ENCODE data around the gene WFDC1.

The WFDC1 gene

GRCh38 chr16:84369105-84369504 is 74.4 kb downstream of the WFDC1 start:
- no peak for DNase-seq (ENCODE audit: low read depth, low spot score)
- TF ChIP-seq ZNF274 (IDR thresholded peaks at IDR 0.05; ENCODE audit: low read depth, low read length) (no peak), YY1 (IDR thresholded peaks at IDR 0.05; ENCODE audit: insufficient read depth, insufficient read length) (no peak), SUZ12 (IDR thresholded peaks at IDR 0.05; ENCODE audit: extremely low read depth, insufficient read depth, insufficient read length) (no peak)
- Histone ChIP-seq H3K36me3 (ENCODE audit: insufficient read depth, insufficient read length, low read length) (no peaks in the 10 kb centered on the region), H3K27me3 (ENCODE audit: insufficient read depth, insufficient read length) (peaks cover 53% of the 10 kb centered on the region), H3K4me3 (ENCODE audit: insufficient read length, low read depth) (no peak overlapping the region), H3K9me3 (ENCODE audit: insufficient read depth, low read length) (no peaks in the 10 kb centered on the region), H3K9ac (ENCODE audit: insufficient read length, low read depth) (no peak overlapping the region), H3K4me1 (ENCODE audit: insufficient read depth, insufficient read length) (peaks cover 8% of the 10 kb centered on the region)

- no peak for TF ChIP-seq ZNF274 (IDR thresholded peaks at IDR 0.05; ENCODE audit: low read depth, low read length)
- TF ChIP-seq SUZ12 (IDR thresholded peaks at IDR 0.05; ENCODE audit: extremely low read depth, insufficient read depth, insufficient read length): no peak
- TF ChIP-seq YY1 (IDR thresholded peaks at IDR 0.05; ENCODE audit: insufficient read depth, insufficient read length): no peak
- Histone ChIP-seq H3K4me3 (ENCODE audit: insufficient read length, low read depth) (no peak overlapping the region), H3K9ac (ENCODE audit: insufficient read length, low read depth) (no peak overlapping the region), H3K27me3 (ENCODE audit: insufficient read depth, insufficient read length) (peaks cover 53% of the 10 kb centered on the region), H3K4me1 (ENCODE audit: insufficient read depth, insufficient read length) (peaks cover 8% of the 10 kb centered on the region), H3K36me3 (ENCODE audit: insufficient read depth, insufficient read length, low read length) (no peaks in the 10 kb centered on the region), H3K9me3 (ENCODE audit: insufficient read depth, low read length) (no peaks in the 10 kb centered on the region)
- DNase-seq (ENCODE audit: low read depth, low spot score): no peak
Measured at GRCh38 chr16:84369938-84370627, 75.4 kb downstream of the WFDC1 start.

GRCh38 chr16:84370723-84371552 is 76.3 kb downstream of the WFDC1 start:
- Histone ChIP-seq H3K4me3 (ENCODE audit: insufficient read length, low read depth) (no peak overlapping the region), H3K9ac (ENCODE audit: insufficient read length, low read depth) (no peak overlapping the region), H3K36me3 (ENCODE audit: insufficient read depth, insufficient read length, low read length) (no peaks in the 10 kb centered on the region), H3K4me1 (ENCODE audit: insufficient read depth, insufficient read length) (peaks cover 8% of the 10 kb centered on the region), H3K9me3 (ENCODE audit: insufficient read depth, low read length) (no peaks in the 10 kb centered on the region), H3K27me3 (ENCODE audit: insufficient read depth, insufficient read length) (peaks cover 50% of the 10 kb centered on the region)
- no peak for TF ChIP-seq SUZ12 (IDR thresholded peaks at IDR 0.05; ENCODE audit: extremely low read depth, insufficient read depth, insufficient read length)
- TF ChIP-seq YY1 (IDR thresholded peaks at IDR 0.05; ENCODE audit: insufficient read depth, insufficient read length): no peak
- TF ChIP-seq ZNF274 (IDR thresholded peaks at IDR 0.05; ENCODE audit: low read depth, low read length): no peak
- no peak for DNase-seq (ENCODE audit: low read depth, low spot score)

- H3K4me3 ChIP-seq (ENCODE audit: insufficient read length, low read depth): no peak overlapping the region
- no peak for TF ChIP-seq YY1 (IDR thresholded peaks at IDR 0.05; ENCODE audit: insufficient read depth, insufficient read length)
- no peak for TF ChIP-seq SUZ12 (IDR thresholded peaks at IDR 0.05; ENCODE audit: extremely low read depth, insufficient read depth, insufficient read length)
- no peak for TF ChIP-seq ZNF274 (IDR thresholded peaks at IDR 0.05; ENCODE audit: low read depth, low read length)
- no peak for DNase-seq (ENCODE audit: low read depth, low spot score)
- no peaks in the 10 kb centered on the region for H3K9me3 ChIP-seq (ENCODE audit: insufficient read depth, low read length)
- peaks cover 49% of the 10 kb centered on the region for H3K27me3 ChIP-seq (ENCODE audit: insufficient read depth, insufficient read length)
- H3K4me1 ChIP-seq (ENCODE audit: insufficient read depth, insufficient read length): peaks cover 8% of the 10 kb centered on the region
- H3K9ac ChIP-seq (ENCODE audit: insufficient read length, low read depth): no peak overlapping the region
- H3K36me3 ChIP-seq (ENCODE audit: insufficient read depth, insufficient read length, low read length): no peaks in the 10 kb centered on the region
Measured at GRCh38 chr16:84371553-84371865, 76.8 kb downstream of the WFDC1 start.

- H3K4me1 ChIP-seq (ENCODE audit: insufficient read depth, insufficient read length): peaks cover 4% of the 10 kb centered on the region
- H3K4me3 ChIP-seq (ENCODE audit: insufficient read length, low read depth): no peak overlapping the region
- H3K27me3 ChIP-seq (ENCODE audit: insufficient read depth, insufficient read length): peaks cover 24% of the 10 kb centered on the region
- no peak overlapping the region for H3K9ac ChIP-seq (ENCODE audit: insufficient read length, low read depth)
- H3K36me3 ChIP-seq (ENCODE audit: insufficient read depth, insufficient read length, low read length): no peaks in the 10 kb centered on the region
- no peak for DNase-seq (ENCODE audit: low read depth, low spot score)
- no peaks in the 10 kb centered on the region for H3K9me3 ChIP-seq (ENCODE audit: insufficient read depth, low read length)
- TF ChIP-seq ZNF274 (IDR thresholded peaks at IDR 0.05; ENCODE audit: low read depth, low read length) (no peak), YY1 (IDR thresholded peaks at IDR 0.05; ENCODE audit: insufficient read depth, insufficient read length) (no peak), SUZ12 (IDR thresholded peaks at IDR 0.05; ENCODE audit: extremely low read depth, insufficient read depth, insufficient read length) (no peak)
Measured at GRCh38 chr16:84373907-84374489, 79.3 kb downstream of the WFDC1 start.

- no peak for TF ChIP-seq SUZ12 (IDR thresholded peaks at IDR 0.05; ENCODE audit: extremely low read depth, insufficient read depth, insufficient read length)
- no peak for TF ChIP-seq YY1 (IDR thresholded peaks at IDR 0.05; ENCODE audit: insufficient read depth, insufficient read length)
- TF ChIP-seq ZNF274 (IDR thresholded peaks at IDR 0.05; ENCODE audit: low read depth, low read length): no peak
- no peaks in the 10 kb centered on the region for H3K27me3 ChIP-seq (ENCODE audit: insufficient read depth, insufficient read length)
Measured at GRCh38 chr16:84378099-84378498, 83.4 kb downstream of the WFDC1 start.

GRCh38 chr16:84378567-84378966 is 83.9 kb downstream of the WFDC1 start:
- DNase-seq (ENCODE audit: low read depth, low spot score): no peak
- TF ChIP-seq YY1 (IDR thresholded peaks at IDR 0.05; ENCODE audit: insufficient read depth, insufficient read length) (no peak), ZNF274 (IDR thresholded peaks at IDR 0.05; ENCODE audit: low read depth, low read length) (no peak), SUZ12 (IDR thresholded peaks at IDR 0.05; ENCODE audit: extremely low read depth, insufficient read depth, insufficient read length) (no peak)
- no peak overlapping the region for H3K4me3 ChIP-seq (ENCODE audit: insufficient read length, low read depth)
- H3K9ac ChIP-seq (ENCODE audit: insufficient read length, low read depth): no peak overlapping the region
- H3K4me1 ChIP-seq (ENCODE audit: insufficient read depth, insufficient read length): peaks cover 8% of the 10 kb centered on the region
- H3K9me3 ChIP-seq (ENCODE audit: insufficient read depth, low read length): no peaks in the 10 kb centered on the region
- H3K27me3 ChIP-seq (ENCODE audit: insufficient read depth, insufficient read length): no peaks in the 10 kb centered on the region
- H3K36me3 ChIP-seq (ENCODE audit: insufficient read depth, insufficient read length, low read length): no peaks in the 10 kb centered on the region

More at GRCh38 chr16:84378099-84378498, 83.4 kb downstream of the WFDC1 start:
- Histone ChIP-seq H3K9ac (ENCODE audit: insufficient read length, low read depth) (no peak overlapping the region), H3K4me3 (ENCODE audit: insufficient read length, low read depth) (no peak overlapping the region), H3K9me3 (ENCODE audit: insufficient read depth, low read length) (no peaks in the 10 kb centered on the region), H3K4me1 (ENCODE audit: insufficient read depth, insufficient read length) (peaks cover 8% of the 10 kb centered on the region), H3K36me3 (ENCODE audit: insufficient read depth, insufficient read length, low read length) (no peaks in the 10 kb centered on the region)
- DNase-seq (ENCODE audit: low read depth, low spot score): no peak

Data from NT2/D1 (cell line).